ENCODE data around the gene ARMC9.

Gene ARMC9

GRCh38 chr2:231239751-231240150, 41.3 kb downstream of the ARMC9 start:
- DNase-seq (ENCODE audit: low read depth) = no peak
- TF ChIP-seq CTCF (conservative IDR thresholded peaks at IDR 0.05; ENCODE audit: control insufficient read depth, insufficient read depth, low read depth, low read length) = no peak
- H3K4me3 ChIP-seq (ENCODE audit: control insufficient read depth, low read depth, low read length) = no peak overlapping the region

GRCh38 chr2:231241755-231242507, 43.5 kb downstream of the ARMC9 start:
- TF ChIP-seq CTCF (conservative IDR thresholded peaks at IDR 0.05; ENCODE audit: control insufficient read depth, insufficient read depth, low read depth, low read length) = no peak
- DNase-seq (ENCODE audit: low read depth) = peak; percentile 25
- no peak overlapping the region for H3K4me3 ChIP-seq (ENCODE audit: control insufficient read depth, low read depth, low read length)

GRCh38 chr2:231243866-231244265, 45.4 kb downstream of the ARMC9 start:
- TF ChIP-seq CTCF (conservative IDR thresholded peaks at IDR 0.05; ENCODE audit: control insufficient read depth, insufficient read depth, low read depth, low read length) = no peak
- H3K4me3 ChIP-seq (ENCODE audit: control insufficient read depth, low read depth, low read length) = no peak overlapping the region
- DNase-seq (ENCODE audit: low read depth) = no peak

- DNase-seq (ENCODE audit: low read depth) = no peak
- no peak for TF ChIP-seq CTCF (conservative IDR thresholded peaks at IDR 0.05; ENCODE audit: control insufficient read depth, insufficient read depth, low read depth, low read length)
- H3K4me3 ChIP-seq (ENCODE audit: control insufficient read depth, low read depth, low read length) = no peak overlapping the region
Measured at GRCh38 chr2:231244382-231245248, 46.2 kb downstream of the ARMC9 start.

GRCh38 chr2:231245249-231246094, 47.0 kb downstream of the ARMC9 start:
- TF ChIP-seq CTCF (conservative IDR thresholded peaks at IDR 0.05; ENCODE audit: control insufficient read depth, insufficient read depth, low read depth, low read length) = peak; percentile 15
- no peak overlapping the region for H3K4me3 ChIP-seq (ENCODE audit: control insufficient read depth, low read depth, low read length)
- no peak for DNase-seq (ENCODE audit: low read depth)

GRCh38 chr2:231246171-231246842, 47.9 kb downstream of the ARMC9 start:
- no peak overlapping the region for H3K4me3 ChIP-seq (ENCODE audit: control insufficient read depth, low read depth, low read length)
- DNase-seq (ENCODE audit: low read depth) = no peak
- no peak for TF ChIP-seq CTCF (conservative IDR thresholded peaks at IDR 0.05; ENCODE audit: control insufficient read depth, insufficient read depth, low read depth, low read length)
